Psoas muscle (tissue), 8 donors: Measurements from ENCODE around the gene CACNA2D1. TPM values are rescaled to one million over a fixed set of nuclear protein-coding genes. Genes with fewer than 3 reads are reported as not detected.
"Not testable (repeated sequence)": the region's sequence is repeated elsewhere in the genome, so short reads cannot be mapped to it uniquely, and the experiment has no call there.

Experiments
- ATAC-seq, 4 donors: fragments of 200-7000 bp; cut with Tn5 transposase; one replicate each; pipeline ENCODE4 v1.9.1; 2020; ENCODE audit warnings: moderate library complexity in 3 of 4, mild to moderate bottlenecking in 2 of 4
- DNase-seq, 2 donors: peaks; one replicate each; pipeline ENCODE4 v3.0.0-alpha.2; 2020
- H3K27ac ChIP-seq: fragments of 200-600 bp; one replicate; pipeline ENCODE4 v1.8.0; 2022
- H3K27me3 ChIP-seq, 3 donors: fragments of 200-600 bp in 1 of 3; one replicate each; pipeline versions ENCODE4 v1.6.1 to v1.8.0; 2013 to 2022; ENCODE audit warnings: low read length in 2 of 3, mild to moderate bottlenecking in 2 of 3, moderate library complexity in 1 of 3; ENCODE audit not compliant: insufficient read depth in 3 of 3
- H3K36me3 ChIP-seq, 2 donors: fragments of 200-600 bp in 1 of 2; one replicate each; pipeline versions ENCODE4 v1.6.1 to v1.8.0; 2013 to 2022; ENCODE audit warnings: low read depth in 1 of 2, mild to moderate bottlenecking in 1 of 2, moderate library complexity in 1 of 2; ENCODE audit not compliant: insufficient read depth in 1 of 2
- H3K4me1 ChIP-seq: fragments of 200-600 bp; one replicate; pipeline ENCODE4 v1.8.0; 2022
- H3K4me3 ChIP-seq: fragments of 200-600 bp; one replicate; pipeline ENCODE4 v1.8.0; 2022; ENCODE audit warnings: mild to moderate bottlenecking
- H3K9me3 ChIP-seq: fragments of 200-600 bp; one replicate; pipeline ENCODE4 v1.8.0; 2022
- WGBS, 3 donors: extraction: QIAGEN DNeasy Blood & Tissue Kit; methylation state at CpG; one replicate each; pipeline versions ENCODE4 v1.1.6 to v1.1.7; 2013; 5-methylcytosine and 5-hydroxymethylcytosine counted together
- intact Hi-C, 2 donors: fragments of 100-400 bp; cut with DNase I; formaldehyde crosslinking; loops; one replicate each; pipeline versions ENCODE4 v1.11.0 to v1.14.2; 2022
- polyA plus RNA-seq, 3 donors: library from polyadenylated mRNA; stranded (reverse); fragments of 200-250 nt; gene quantifications; one replicate each; pipeline ENCODE4 v1.2.3, GENCODE V29; 2013
- total RNA-seq, 4 donors: library from RNA; stranded (reverse); fragmentation: NEBNext Ultra II Directional in 2 of 4; extraction: Animal tissue kit (Norgen Biotek cat#: 25700) in 2 of 4; gene quantifications; one replicate each; pipeline versions ENCODE4 v1.2.1 to v1.2.4, GENCODE V29; 2021 to 2023
- TF ChIP-seq, protein P1 (sequence below): fragments of 200-600 bp; IDR thresholded peaks from one replicate; pipeline ENCODE4 v1.8.0; 2022; ENCODE audit warnings: antibody characterized with exemption
- donor health status: healthy with polysubstance abuse.
- donor health status: DM: no; HTN: no; CAD: no; lungs with moderate emphysema.
- donor health status: Bipolar disorder and iron deficiency.
- donor health status: healthy.
- donor health status: DM: yes; HTN: yes; CAD: no.
- donor health status: DM: no; HTN: no; CAD: no.
- donor health status: DM: no; HTN: no; CAD: no.
- donor health status: DM: yes; HTN: yes; CAD: no.

The CACNA2D1 gene
- total and polyA plus RNA-seq, 7 donors, result 10.2 to 167 (median 97.5) TPM

DNA sequence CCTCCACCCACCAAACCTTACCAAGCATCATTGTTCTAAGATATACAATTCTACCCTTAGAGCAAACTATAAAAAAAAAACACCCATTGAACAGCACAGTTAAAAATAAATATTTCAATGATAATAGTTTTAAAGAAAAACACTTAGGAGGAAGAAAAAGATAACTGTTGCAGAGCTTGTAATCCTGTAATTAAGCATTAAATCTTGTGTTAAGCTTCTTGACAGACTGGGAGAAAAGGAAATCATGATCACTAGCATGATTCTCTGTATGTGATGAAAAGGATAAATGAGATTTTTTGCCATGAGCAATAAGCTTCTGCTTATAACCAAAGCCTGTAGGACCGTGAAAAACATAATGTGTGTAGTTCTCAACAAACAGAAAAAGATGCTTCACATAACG lies 289.8 kb downstream of the CACNA2D1 start:
- ATAC-seq, result no peak
- WGBS, 3 donors, result 62 to 77% (median 69%) methylated on average over 2 of the region's 2 CpGs

DNA sequence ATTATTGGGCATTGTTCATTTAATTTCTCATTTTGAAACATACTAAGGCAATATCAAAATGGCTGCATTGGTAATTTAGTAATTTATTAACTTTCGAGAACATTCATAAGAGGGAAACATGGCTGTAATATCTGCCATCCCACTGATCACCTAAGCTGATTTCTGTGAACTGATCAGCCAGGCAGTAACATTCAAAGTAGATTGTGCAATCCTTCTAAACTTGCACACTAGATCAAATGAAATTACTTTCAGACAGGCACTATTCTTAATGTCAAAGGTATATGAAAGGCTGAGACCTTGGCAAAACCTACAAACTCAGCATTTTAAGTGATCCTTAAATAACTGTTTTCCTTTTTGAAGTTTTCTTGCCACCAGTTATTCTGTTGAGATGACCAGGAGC lies 290.7 kb downstream of the CACNA2D1 start:
- Histone ChIP-seq H3K36me3 (no peaks in the 10 kb centered on the region), H3K4me3 (no peak overlapping the region), H3K4me1 (peaks cover 20% of the 10 kb centered on the region), H3K9me3 (no peaks in the 10 kb centered on the region), H3K27me3 (no peaks in the 10 kb centered on the region), H3K27ac (no peak overlapping the region)
- DNase-seq (no peak), ATAC-seq (peak in 2 of 4 donors; percentile 28 to 55)
- intact Hi-C loops, result no loop called here
- 40 to 76% (median 45%) methylated on average over 1 of the region's 1 CpG for WGBS, 3 donors
- TF ChIP-seq, protein P1, sequence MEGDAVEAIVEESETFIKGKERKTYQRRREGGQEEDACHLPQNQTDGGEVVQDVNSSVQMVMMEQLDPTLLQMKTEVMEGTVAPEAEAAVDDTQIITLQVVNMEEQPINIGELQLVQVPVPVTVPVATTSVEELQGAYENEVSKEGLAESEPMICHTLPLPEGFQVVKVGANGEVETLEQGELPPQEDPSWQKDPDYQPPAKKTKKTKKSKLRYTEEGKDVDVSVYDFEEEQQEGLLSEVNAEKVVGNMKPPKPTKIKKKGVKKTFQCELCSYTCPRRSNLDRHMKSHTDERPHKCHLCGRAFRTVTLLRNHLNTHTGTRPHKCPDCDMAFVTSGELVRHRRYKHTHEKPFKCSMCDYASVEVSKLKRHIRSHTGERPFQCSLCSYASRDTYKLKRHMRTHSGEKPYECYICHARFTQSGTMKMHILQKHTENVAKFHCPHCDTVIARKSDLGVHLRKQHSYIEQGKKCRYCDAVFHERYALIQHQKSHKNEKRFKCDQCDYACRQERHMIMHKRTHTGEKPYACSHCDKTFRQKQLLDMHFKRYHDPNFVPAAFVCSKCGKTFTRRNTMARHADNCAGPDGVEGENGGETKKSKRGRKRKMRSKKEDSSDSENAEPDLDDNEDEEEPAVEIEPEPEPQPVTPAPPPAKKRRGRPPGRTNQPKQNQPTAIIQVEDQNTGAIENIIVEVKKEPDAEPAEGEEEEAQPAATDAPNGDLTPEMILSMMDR, result no peak

More for the DNA sequence above, 289.8 kb downstream of the CACNA2D1 start:
- Histone ChIP-seq H3K36me3 (no peaks in the 10 kb centered on the region), H3K4me1 (peaks cover 25% of the 10 kb centered on the region), H3K27ac (no peak overlapping the region), H3K9me3 (no peaks in the 10 kb centered on the region), H3K4me3 (no peak overlapping the region), H3K27me3 (no peaks in the 10 kb centered on the region)
- intact Hi-C loops, result no loop called here
- TF ChIP-seq, protein P1, result no peak
- no peak for DNase-seq

DNA sequence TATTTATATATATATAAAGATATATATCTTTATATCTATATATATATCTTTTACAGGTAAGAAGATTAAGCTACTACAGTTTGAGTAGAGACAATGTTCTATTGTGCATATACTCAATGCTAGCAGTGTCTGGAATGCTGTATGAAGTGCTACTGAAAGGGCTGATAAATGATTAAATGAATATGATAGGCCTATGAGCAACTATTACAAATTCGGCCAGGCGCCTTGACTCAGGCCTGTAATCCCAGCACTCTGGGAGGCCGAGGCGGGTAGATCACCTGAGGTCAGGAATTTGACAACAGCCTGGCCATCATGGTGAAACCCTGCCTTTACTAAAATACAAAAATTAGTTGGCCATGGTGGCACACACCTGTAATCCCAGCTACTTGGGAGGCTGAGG lies 297.1 kb downstream of the CACNA2D1 start:
- no peaks in the 10 kb centered on the region for H3K9me3 ChIP-seq
- DNase-seq (no peak), ATAC-seq (peak in 3 of 4 donors; percentile 27 to 73 (median 54))
- no peak overlapping the region for H3K4me3 ChIP-seq
- intact Hi-C loops, result no loop called here
- H3K4me1 ChIP-seq, result peaks cover 3% of the 10 kb centered on the region
- H3K36me3 ChIP-seq, result no peaks in the 10 kb centered on the region
- no peak overlapping the region for H3K27ac ChIP-seq
- no peaks in the 10 kb centered on the region for H3K27me3 ChIP-seq
- 73 to 93% (median 81%) methylated on average over 4 of the region's 4 CpGs for WGBS, 3 donors
- TF ChIP-seq, protein P1, result no peak

DNA sequence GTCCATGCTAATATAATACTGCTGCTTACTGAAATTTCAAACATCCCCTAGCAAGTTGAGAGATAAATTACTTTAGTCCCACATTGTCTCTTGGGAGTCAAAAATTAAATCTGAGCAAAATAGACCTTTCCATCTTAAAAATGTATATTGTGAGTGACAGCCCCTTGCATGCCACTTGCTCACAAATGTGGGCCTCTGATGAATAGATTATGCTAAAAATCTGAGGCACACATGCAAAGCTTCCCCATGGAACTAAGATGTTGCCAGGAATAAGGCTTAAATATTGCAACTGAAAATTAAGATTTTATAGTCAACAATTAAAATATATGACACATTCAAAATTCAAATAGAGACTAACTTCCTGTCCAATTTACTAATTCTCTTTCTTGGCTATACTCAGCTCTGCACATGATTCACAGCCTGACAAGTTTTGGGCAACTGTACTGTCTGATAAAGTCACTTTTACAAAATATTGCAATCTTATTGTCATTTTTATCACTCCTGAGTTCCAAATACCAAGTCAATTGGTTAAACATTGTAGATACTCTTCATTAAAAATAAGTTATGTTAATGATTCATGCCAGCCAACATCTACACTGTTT lies 301.2 kb downstream of the CACNA2D1 start:
- intact Hi-C loops, result no loop called here
- no peak for ATAC-seq
- DNase-seq, result no peak
- H3K4me1 ChIP-seq, result no peaks in the 10 kb centered on the region
- TF ChIP-seq, protein P1, result no peak
- H3K27me3 ChIP-seq, result no peaks in the 10 kb centered on the region
- H3K27ac ChIP-seq, result no peak overlapping the region
- H3K36me3 ChIP-seq, result no peaks in the 10 kb centered on the region
- H3K9me3 ChIP-seq, result no peaks in the 10 kb centered on the region
- H3K4me3 ChIP-seq, result no peak overlapping the region

DNA sequence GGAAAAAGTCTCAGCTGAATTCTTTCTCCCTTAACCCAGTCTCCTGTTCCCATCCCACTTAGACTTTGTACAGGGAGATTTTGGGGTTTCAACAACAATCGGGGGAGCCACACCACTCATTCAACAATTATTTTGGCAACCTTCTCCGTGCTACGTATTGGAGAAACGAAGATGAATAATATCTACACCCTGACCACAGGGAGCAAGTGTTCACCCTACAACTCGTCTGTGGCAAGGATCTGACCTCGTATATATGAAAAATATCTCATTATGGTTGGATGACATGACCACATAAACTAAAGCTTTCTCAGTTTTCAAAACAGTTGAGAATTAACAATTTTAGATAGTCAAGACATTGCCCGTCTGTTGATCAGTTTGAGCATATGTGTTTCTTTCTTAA lies 302.1 kb downstream of the CACNA2D1 start:
- TF ChIP-seq, protein P1, result no peak
- DNase-seq (no peak), ATAC-seq (no peak)
- H3K27me3 ChIP-seq, result no peaks in the 10 kb centered on the region
- no peaks in the 10 kb centered on the region for H3K4me1 ChIP-seq
- no peak overlapping the region for H3K27ac ChIP-seq
- no peak overlapping the region for H3K4me3 ChIP-seq
- H3K9me3 ChIP-seq, result no peaks in the 10 kb centered on the region
- 89 to 91% (median 89%) methylated on average over 7 of the region's 7 CpGs for WGBS, 3 donors
- peaks cover 0 to under 1% of the 10 kb centered on the region in 2 donors for H3K36me3 ChIP-seq
- intact Hi-C loops, result no loop called here

DNA sequence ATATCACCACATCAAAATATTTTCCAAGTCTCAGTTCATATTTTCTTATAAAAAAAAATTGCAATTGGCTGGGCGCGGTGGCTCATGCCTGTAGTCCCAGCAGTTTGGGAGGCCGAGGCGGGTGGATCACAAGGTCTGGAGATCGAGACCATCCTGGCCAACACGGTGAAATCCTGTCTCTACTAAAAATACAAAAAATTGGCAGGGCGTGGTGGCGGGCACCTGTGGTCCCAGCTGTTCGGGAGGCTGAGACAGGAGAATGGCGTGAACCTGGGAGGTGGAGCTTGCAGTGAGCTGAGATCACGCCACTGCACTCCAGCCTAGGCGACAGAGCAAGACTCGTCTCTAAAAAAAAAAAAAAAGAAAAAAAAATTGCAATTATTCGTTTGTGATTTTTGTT lies 303.0 kb downstream of the CACNA2D1 start:
- H3K27me3 ChIP-seq, H3K36me3 ChIP-seq, H3K4me3 ChIP-seq, H3K9me3 ChIP-seq, intact Hi-C loops, H3K27ac ChIP-seq, H3K4me1 ChIP-seq, ATAC-seq, DNase-seq: not testable (repeated sequence)
- 85 to 94% (median 85%) methylated on average over 14 of the region's 14 CpGs for WGBS, 3 donors
